Measurements from ENCODE around the gene BICD2.

Gene BICD2

GRCh38 chr9:92706218-92706940 lies 58.3 kb downstream of the BICD2 start:
- no peaks in the 10 kb centered on the region for H3K27me3 ChIP-seq
- H3K36me3 ChIP-seq: peaks cover 26% of the 10 kb centered on the region
- H3K27ac ChIP-seq: no peak overlapping the region
- no peak overlapping the region for H3K4me3 ChIP-seq (ENCODE audit: low read depth in 1 of 2, low read length in 1 of 2)
- TF ChIP-seq, protein P1, sequence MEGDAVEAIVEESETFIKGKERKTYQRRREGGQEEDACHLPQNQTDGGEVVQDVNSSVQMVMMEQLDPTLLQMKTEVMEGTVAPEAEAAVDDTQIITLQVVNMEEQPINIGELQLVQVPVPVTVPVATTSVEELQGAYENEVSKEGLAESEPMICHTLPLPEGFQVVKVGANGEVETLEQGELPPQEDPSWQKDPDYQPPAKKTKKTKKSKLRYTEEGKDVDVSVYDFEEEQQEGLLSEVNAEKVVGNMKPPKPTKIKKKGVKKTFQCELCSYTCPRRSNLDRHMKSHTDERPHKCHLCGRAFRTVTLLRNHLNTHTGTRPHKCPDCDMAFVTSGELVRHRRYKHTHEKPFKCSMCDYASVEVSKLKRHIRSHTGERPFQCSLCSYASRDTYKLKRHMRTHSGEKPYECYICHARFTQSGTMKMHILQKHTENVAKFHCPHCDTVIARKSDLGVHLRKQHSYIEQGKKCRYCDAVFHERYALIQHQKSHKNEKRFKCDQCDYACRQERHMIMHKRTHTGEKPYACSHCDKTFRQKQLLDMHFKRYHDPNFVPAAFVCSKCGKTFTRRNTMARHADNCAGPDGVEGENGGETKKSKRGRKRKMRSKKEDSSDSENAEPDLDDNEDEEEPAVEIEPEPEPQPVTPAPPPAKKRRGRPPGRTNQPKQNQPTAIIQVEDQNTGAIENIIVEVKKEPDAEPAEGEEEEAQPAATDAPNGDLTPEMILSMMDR (IDR thresholded peaks at IDR 0.05): no peak
- H3K9me3 ChIP-seq: no peaks in the 10 kb centered on the region
- H3K4me1 ChIP-seq (ENCODE audit: control insufficient read depth in 1 of 2, insufficient read depth in 1 of 2, low read depth in 1 of 2, low read length in 1 of 2): peaks cover 2 to 4% of the 10 kb centered on the region in 2 experiments

GRCh38 chr9:92704528-92704927 lies 60.1 kb downstream of the BICD2 start:
- peaks cover 8% of the 10 kb centered on the region for H3K36me3 ChIP-seq
- H3K9me3 ChIP-seq: no peaks in the 10 kb centered on the region
- H3K4me1 ChIP-seq (ENCODE audit: control insufficient read depth in 1 of 2, insufficient read depth in 1 of 2, low read depth in 1 of 2, low read length in 1 of 2): no peaks in the 10 kb centered on the region
- TF ChIP-seq, protein P1 (IDR thresholded peaks at IDR 0.05): no peak
- no peaks in the 10 kb centered on the region for H3K27me3 ChIP-seq
- H3K4me3 ChIP-seq (ENCODE audit: low read depth in 1 of 2, low read length in 1 of 2): no peak overlapping the region
- no peak overlapping the region for H3K27ac ChIP-seq

DNA sequence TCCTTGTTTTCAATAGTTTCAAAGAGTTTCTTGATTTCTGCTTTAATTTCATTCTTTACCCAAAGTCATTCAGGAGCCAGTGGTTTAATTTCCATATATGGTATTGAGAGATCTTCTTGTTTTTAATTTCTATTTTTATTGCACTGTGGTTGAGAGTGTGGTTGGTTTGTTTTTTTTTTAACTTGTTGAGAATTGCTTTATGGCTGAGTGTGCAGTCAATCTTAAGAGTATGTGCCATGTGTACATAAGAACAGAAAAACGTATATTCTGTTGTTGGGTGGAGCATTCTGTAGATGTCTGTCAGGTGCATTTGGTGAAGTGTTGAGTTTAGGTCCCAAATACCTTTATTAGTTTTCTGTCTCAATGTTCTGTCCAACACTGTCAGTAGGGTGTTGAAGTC lies 68.0 kb downstream of the BICD2 start:
- Histone ChIP-seq H3K27me3 (peaks cover 9% of the 10 kb centered on the region), H3K36me3 (no peaks in the 10 kb centered on the region), H3K27ac (no peak overlapping the region), H3K4me3 (ENCODE audit: low read depth in 1 of 2, low read length in 1 of 2) (no peak overlapping the region), H3K4me1 (ENCODE audit: control insufficient read depth in 1 of 2, insufficient read depth in 1 of 2, low read depth in 1 of 2, low read length in 1 of 2) (no peaks in the 10 kb centered on the region), H3K9me3 (no peaks in the 10 kb centered on the region)
- TF ChIP-seq, protein P1 (IDR thresholded peaks at IDR 0.05): no peak

DNA sequence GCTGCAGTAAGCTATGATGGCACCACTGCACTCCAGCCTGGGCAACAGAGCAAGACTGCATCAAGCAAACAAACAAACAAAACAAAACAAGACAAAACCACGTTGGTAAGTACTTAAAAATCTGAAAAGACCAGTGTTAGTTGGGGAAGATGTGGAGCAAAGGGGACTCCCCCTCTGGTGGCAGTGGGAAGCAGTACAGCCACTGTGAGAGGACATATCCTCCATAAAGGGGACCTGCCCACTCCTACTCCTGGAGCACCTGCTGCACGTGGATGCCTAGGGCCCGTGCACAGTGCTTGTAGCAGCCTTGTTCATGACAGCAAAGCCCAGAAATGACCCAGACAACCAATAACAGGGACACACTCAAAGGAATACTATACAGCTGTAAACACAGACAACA lies 77.7 kb downstream of the BICD2 start:
- no peak overlapping the region for H3K4me3 ChIP-seq (ENCODE audit: low read depth in 1 of 2, low read length in 1 of 2)
- no peaks in the 10 kb centered on the region for H3K4me1 ChIP-seq (ENCODE audit: control insufficient read depth in 1 of 2, insufficient read depth in 1 of 2, low read depth in 1 of 2, low read length in 1 of 2)
- TF ChIP-seq, protein P1 (IDR thresholded peaks at IDR 0.05): no peak
- H3K27ac ChIP-seq: no peak overlapping the region
- H3K9me3 ChIP-seq: no peaks in the 10 kb centered on the region
- H3K36me3 ChIP-seq: no peaks in the 10 kb centered on the region
- no peaks in the 10 kb centered on the region for H3K27me3 ChIP-seq

DNA sequence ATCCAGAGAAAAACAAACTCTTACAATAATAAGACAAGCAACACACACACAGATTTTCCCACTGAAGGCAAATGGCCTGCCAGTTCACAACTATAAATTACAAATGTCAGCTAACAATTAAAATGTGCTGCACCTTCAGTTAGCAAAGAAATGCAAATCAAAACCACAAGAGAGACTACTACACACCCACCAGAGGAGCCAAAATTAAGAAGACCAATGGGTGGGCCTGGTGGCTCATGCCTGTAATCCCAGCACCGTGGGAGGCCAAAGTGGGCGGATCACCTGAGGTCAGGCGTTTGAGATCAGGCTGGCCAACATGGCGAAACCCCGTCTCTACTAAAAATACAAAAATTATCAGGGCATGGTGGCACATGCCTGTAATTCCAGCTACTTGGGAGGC lies 79.6 kb downstream of the BICD2 start:
- Histone ChIP-seq H3K27ac (no peak overlapping the region), H3K27me3 (no peaks in the 10 kb centered on the region), H3K4me3 (ENCODE audit: low read depth in 1 of 2, low read length in 1 of 2) (no peak overlapping the region), H3K9me3 (no peaks in the 10 kb centered on the region), H3K36me3 (no peaks in the 10 kb centered on the region), H3K4me1 (ENCODE audit: control insufficient read depth in 1 of 2, insufficient read depth in 1 of 2, low read depth in 1 of 2, low read length in 1 of 2) (no peaks in the 10 kb centered on the region)
- TF ChIP-seq, protein P1 (IDR thresholded peaks at IDR 0.05): no peak
